ENCODE data around the gene CORO2A. TPM values are rescaled to one million over a fixed set of nuclear protein-coding genes. Genes with fewer than 3 reads are reported as not detected.

Gene CORO2A
- total and polyA plus RNA-seq, 2 donors (not counting 3 experiments of a cell fraction or from before 2014, with no cell fraction given), result 0.35 to 0.53 TPM

GRCh38 chr9:98074115-98074990 lies 118.1 kb downstream of the CORO2A start:
- H3K4me3 ChIP-seq (replicated peaks in 1 of 3; ENCODE audit: insufficient read depth in 1 of 3, low read depth in 1 of 3, low read length in 3 of 3), result no peak overlapping the region
- FAIRE-seq, result peak; percentile 79
- peaks cover 20% of the 10 kb centered on the region for H3K79me2 ChIP-seq (ENCODE audit: control insufficient read depth, insufficient read depth, low read length)
- dilution Hi-C loops (cut with MboI; ENCODE audit: extremely low pct_ligation_motif_present, low sequenced_read_pairs) (no loop called here), intact Hi-C loops (cut with micrococcal nuclease) (loop anchor here (1.0 to 5.0 kb wide), 7 partner anchors 118 to 718 kb away; partner anchors contain the start of genes CORO2A and TBC1D2)
- no peaks in the 10 kb centered on the region for H3K27me3 ChIP-seq (ENCODE audit: control insufficient read depth in 2 of 2, insufficient read depth in 2 of 2, low read length in 2 of 2)
- BruUV-seq (replicated peaks), result no TSS peak
- H3K9me1 ChIP-seq (replicated peaks; ENCODE audit: control insufficient read depth, extremely low read depth, insufficient read depth, low read length), result no peaks in the 10 kb centered on the region
- ChIA-PET POLR2A (interaction anchor here (1.4 kb wide), 1 partner anchor 18 kb away, joined by 3 read pairs; no protein-coding TSS in a partner anchor), CTCF (interaction anchor here (0.6 to 2.9 kb wide), 24 partner anchors 8 to 702 kb away, joined by 3 to 23 read pairs (median 3); partner anchors contain the start of genes NANS, TBC1D2 and TRMO)
- TF ChIP-seq CTCF (IDR thresholded peaks at IDR 0.05; ENCODE audit: extremely low read depth in 1 of 2, insufficient read depth in 1 of 2, low read depth in 1 of 2, low read length in 2 of 2) (peak; percentile 87 to 93), EZH2 (IDR thresholded peaks at IDR 0.05; ENCODE audit: borderline replicate concordance, low read depth, low read length, severe bottlenecking) (no peak), FOS (IDR thresholded peaks at IDR 0.05; ENCODE audit: borderline replicate concordance, insufficient read depth, low read length) (no peak)
- H3K36me3 ChIP-seq (ENCODE audit: control insufficient read depth in 2 of 2, extremely low read depth in 1 of 2, insufficient read depth in 2 of 2, low read length in 2 of 2), result peaks cover 0 to 5% of the 10 kb centered on the region in 2 experiments
- no peaks in the 10 kb centered on the region for H4K20me1 ChIP-seq (replicated peaks; ENCODE audit: control insufficient read depth, extremely low read depth, insufficient read depth, low read length)
- no peaks in the 10 kb centered on the region for H3K9me3 ChIP-seq (replicated peaks; ENCODE audit: control insufficient read depth, insufficient read depth, low read length)
- no peak overlapping the region for H3K9ac ChIP-seq (replicated peaks; ENCODE audit: extremely low read depth, insufficient read depth, low read length)
- peak; percentile 64 for DNase-seq (ENCODE audit: low read depth, low spot score)
- no peak overlapping the region for H3K27ac ChIP-seq (ENCODE audit: insufficient read depth, low read depth, low read length)
- H3K4me2 ChIP-seq (ENCODE audit: insufficient read depth, low read length), result no peak overlapping the region
- no peak overlapping the region for H2AFZ ChIP-seq (ENCODE audit: low read depth, low read length)
- H3K4me1 ChIP-seq (ENCODE audit: control insufficient read depth, extremely low read depth, insufficient read depth, low read length), result no peaks in the 10 kb centered on the region
